ENCODE data around the gene FHDC1. TPM values are rescaled to one million over a fixed set of nuclear protein-coding genes. Genes with fewer than 3 reads are reported as not detected.
"Not testable (repeated sequence)": the region's sequence is repeated elsewhere in the genome, so short reads cannot be mapped to it uniquely, and the experiment has no call there.

The FHDC1 gene
- 42.0 TPM for total RNA-seq (ENCODE audit: unreplicated experiment)
- long read RNA-seq, partial matches to known transcripts = 1 of 5 reads
- long read RNA-seq, other reads (novel, unspliced or antisense) = 4 of 5 reads

- peaks cover 22% of the 10 kb centered on the region for H3K9me3 Mint-ChIP-seq (ENCODE audit: unreplicated experiment)
- peak within 1 kb of the TSS; percentile 78 for H3K4me3 Mint-ChIP-seq (ENCODE audit: unreplicated experiment)
- H3K36me3 Mint-ChIP-seq (ENCODE audit: unreplicated experiment) = no peaks in the 10 kb centered on the region
- peaks cover 36% of the 10 kb centered on the region for H3K4me1 Mint-ChIP-seq (ENCODE audit: low read depth, unreplicated experiment)
- peak; percentile 71 for DNase-seq
- TF ChIP-seq CTCF (IDR thresholded peaks at IDR 0.05; ENCODE audit: partially characterized antibody, unreplicated experiment) = no peak
- H3K27me3 Mint-ChIP-seq (ENCODE audit: unreplicated experiment) = peaks cover 30% of the 10 kb centered on the region
- peak within 1 kb of the TSS; percentile 69 for H3K27ac Mint-ChIP-seq (ENCODE audit: unreplicated experiment)
Observed at GRCh38 chr4:152935631-152936445, at the start of gene FHDC1. TSS of gene FHDC1 (plus strand) at chr4:152936323. CDS start at chr4:152943058, 6,735 bp downstream.

GRCh38 chr4:152887981-152888380 is 48.1 kb upstream of the FHDC1 start:
- Mint-ChIP-seq H3K9me3 (ENCODE audit: unreplicated experiment) (peaks cover 2% of the 10 kb centered on the region), H3K27ac (ENCODE audit: unreplicated experiment) (no peak overlapping the region), H3K4me3 (ENCODE audit: unreplicated experiment) (no peak overlapping the region), H3K27me3 (ENCODE audit: unreplicated experiment) (no peaks in the 10 kb centered on the region), H3K4me1 (ENCODE audit: low read depth, unreplicated experiment) (no peaks in the 10 kb centered on the region), H3K36me3 (ENCODE audit: unreplicated experiment) (peaks cover 5% of the 10 kb centered on the region)
- no peak for TF ChIP-seq CTCF (IDR thresholded peaks at IDR 0.05; ENCODE audit: partially characterized antibody, unreplicated experiment)
- DNase-seq = no peak

GRCh38 chr4:152892974-152893373 is 43.1 kb upstream of the FHDC1 start:
- Mint-ChIP-seq H3K27me3 (ENCODE audit: unreplicated experiment) (no peaks in the 10 kb centered on the region), H3K4me1 (ENCODE audit: low read depth, unreplicated experiment) (peaks cover 3% of the 10 kb centered on the region), H3K9me3 (ENCODE audit: unreplicated experiment) (peaks cover 2% of the 10 kb centered on the region), H3K27ac (ENCODE audit: unreplicated experiment) (no peak overlapping the region), H3K4me3 (ENCODE audit: unreplicated experiment) (no peak overlapping the region), H3K36me3 (ENCODE audit: unreplicated experiment) (peaks cover 5% of the 10 kb centered on the region)
- no peak for TF ChIP-seq CTCF (IDR thresholded peaks at IDR 0.05; ENCODE audit: partially characterized antibody, unreplicated experiment)
- DNase-seq = no peak

- peaks cover 5% of the 10 kb centered on the region for H3K36me3 Mint-ChIP-seq (ENCODE audit: unreplicated experiment)
- no peak for DNase-seq
- H3K4me3 Mint-ChIP-seq (ENCODE audit: unreplicated experiment) = no peak overlapping the region
- peaks cover 3% of the 10 kb centered on the region for H3K4me1 Mint-ChIP-seq (ENCODE audit: low read depth, unreplicated experiment)
- no peak overlapping the region for H3K27ac Mint-ChIP-seq (ENCODE audit: unreplicated experiment)
- H3K27me3 Mint-ChIP-seq (ENCODE audit: unreplicated experiment) = no peaks in the 10 kb centered on the region
- H3K9me3 Mint-ChIP-seq (ENCODE audit: unreplicated experiment) = peaks cover 2% of the 10 kb centered on the region
- TF ChIP-seq CTCF (IDR thresholded peaks at IDR 0.05; ENCODE audit: partially characterized antibody, unreplicated experiment) = no peak
Observed at GRCh38 chr4:152894673-152895072, 41.5 kb upstream of the FHDC1 start.

GRCh38 chr4:152896811-152897210 is 39.3 kb upstream of the FHDC1 start:
- H3K36me3 Mint-ChIP-seq (ENCODE audit: unreplicated experiment) = no peaks in the 10 kb centered on the region
- no peak overlapping the region for H3K4me3 Mint-ChIP-seq (ENCODE audit: unreplicated experiment)
- DNase-seq = no peak
- H3K4me1 Mint-ChIP-seq (ENCODE audit: low read depth, unreplicated experiment) = peaks cover 3% of the 10 kb centered on the region
- no peak for TF ChIP-seq CTCF (IDR thresholded peaks at IDR 0.05; ENCODE audit: partially characterized antibody, unreplicated experiment)
- H3K27me3 Mint-ChIP-seq (ENCODE audit: unreplicated experiment) = no peaks in the 10 kb centered on the region
- H3K27ac Mint-ChIP-seq (ENCODE audit: unreplicated experiment) = no peak overlapping the region
- H3K9me3 Mint-ChIP-seq (ENCODE audit: unreplicated experiment) = peaks cover 2% of the 10 kb centered on the region

GRCh38 chr4:152898133-152898532 is 38.0 kb upstream of the FHDC1 start:
- H3K9me3 Mint-ChIP-seq (ENCODE audit: unreplicated experiment); DNase-seq; H3K4me3 Mint-ChIP-seq (ENCODE audit: unreplicated experiment); H3K27me3 Mint-ChIP-seq (ENCODE audit: unreplicated experiment); H3K4me1 Mint-ChIP-seq (ENCODE audit: low read depth, unreplicated experiment); H3K36me3 Mint-ChIP-seq (ENCODE audit: unreplicated experiment); H3K27ac Mint-ChIP-seq (ENCODE audit: unreplicated experiment): not testable (repeated sequence)
